OCI-LY7 (cell line): ENCODE results near the gene FXYD2. TPM values are rescaled to one million over a fixed set of nuclear protein-coding genes. Genes with fewer than 3 reads are reported as not detected.

ENCODE experiments used
- BruUV-seq: library from RNA; stranded (reverse); fragments of 400-500 nt; replicated peaks from 2 replicates; lab custom pipeline; 2021; lab: Mats Ljungman, UMichigan
- CTCF ChIA-PET: fragments of 300-600 bp; sonication (Branson Sonifier 250); formaldehyde crosslinking; loops from one replicate; lab custom pipeline; 2022; ENCODE audit warnings: antibody characterized with exemption; ENCODE audit not compliant: unreplicated experiment; lab: Charles Lee
- POLR2A ChIA-PET: fragments of 300-600 bp; sonication (Branson Sonifier 250); formaldehyde crosslinking; loops from one replicate; lab custom pipeline; 2022; ENCODE audit warnings: antibody characterized with exemption; lab: Charles Lee
- DNase-seq: peaks from one replicate; pipeline ENCODE4 v3.0.0-alpha.2; 2015; ENCODE audit warnings: low spot score
- H2AFZ ChIP-seq: fragments of 200-600 bp; sonication (generic), shearing (Covaris generic); 2 replicates; pipeline ENCODE4 v1.6.1; 2014; ENCODE audit warnings: mild to moderate bottlenecking, antibody characterized with exemption, low read length, moderate library complexity
- H3K27ac ChIP-seq: fragments of 200-600 bp; sonication (generic); 2 replicates; pipeline ENCODE4 v1.5.1; 2014; ENCODE audit warnings: mixed run types, low read depth, mild to moderate bottlenecking, moderate library complexity, low read length, inconsistent platforms; ENCODE audit not compliant: poor library complexity, severe bottlenecking
- H3K36me3 ChIP-seq: fragments of 200-600 bp; sonication (generic); 2 replicates; pipeline ENCODE4 v1.6.1; 2014; ENCODE audit warnings: mild to moderate bottlenecking, antibody characterized with exemption, low read length, moderate library complexity, mixed read lengths; ENCODE audit not compliant: insufficient read depth
- H3K4me1 ChIP-seq: fragments of 200-600 bp; sonication (generic); 2 replicates; pipeline ENCODE4 v1.5.1; 2014; ENCODE audit warnings: mild to moderate bottlenecking, low read length; ENCODE audit not compliant: insufficient read depth, poor library complexity, severe bottlenecking
- H3K4me2 ChIP-seq: fragments of 200-600 bp; sonication (generic); 2 replicates; pipeline ENCODE4 v1.6.1; 2014; ENCODE audit warnings: mild to moderate bottlenecking, low read length
- H3K4me3 ChIP-seq: fragments of 200-600 bp; sonication (generic); 2 replicates; pipeline ENCODE4 v1.5.1; 2014; ENCODE audit warnings: mild to moderate bottlenecking, low read depth, low read length; ENCODE audit not compliant: poor library complexity, severe bottlenecking
- H3K79me2 ChIP-seq: fragments of 200-600 bp; sonication (generic); 2 replicates; pipeline ENCODE4 v1.6.1; 2016; ENCODE audit warnings: low read depth, mild to moderate bottlenecking, low read length, moderate library complexity, mixed read lengths; ENCODE audit not compliant: insufficient read depth
- H3K9me2 ChIP-seq: fragments of 200-600 bp; sonication (generic); 2 replicates; pipeline ENCODE4 v1.6.1; 2016; ENCODE audit warnings: mild to moderate bottlenecking, low read length, mixed read lengths; ENCODE audit not compliant: insufficient read depth
- H3K9me3 ChIP-seq: fragments of 200-600 bp; sonication (generic); 2 replicates; pipeline ENCODE4 v1.6.1; 2014; ENCODE audit warnings: mild to moderate bottlenecking, mixed run types, low read length, mixed read lengths
- H4K20me1 ChIP-seq: fragments of 200-600 bp; sonication (generic); 2 replicates; pipeline ENCODE4 v1.6.1; 2014; ENCODE audit warnings: mild to moderate bottlenecking, antibody characterized with exemption, low read length, moderate library complexity, mixed read lengths; ENCODE audit not compliant: insufficient read depth
- EZH2phosphoT487 ChIP-seq: fragments of 200-600 bp; sonication (generic); IDR thresholded peaks from 2 replicates; pipeline ENCODE4 v1.6.1; 2018; ENCODE audit warnings: low read depth, borderline replicate concordance, mild to moderate bottlenecking, mixed run types, antibody characterized with exemption, low read length, moderate library complexity, mixed read lengths
- intact Hi-C: fragments of 100-400 bp; cut with micrococcal nuclease; formaldehyde crosslinking; loops from one replicate; pipeline ENCODE4 v1.10.0; 2022; ENCODE audit not compliant: unreplicated experiment
- total RNA-seq, 2 experiments: library from RNA; depleted of rRNA in 1 of 2; stranded (reverse); fragments of >200 nt in 1 of 2; shearing (Covaris generic) in 1 of 2; gene quantifications; 2 replicates each; pipeline ENCODE4 v1.2.3, GENCODE V29; 2014 to 2022
- TF ChIP-seq, protein P1 (sequence below): fragments of 200-600 bp; sonication (generic); conservative IDR thresholded peaks from 2 replicates; pipeline ENCODE4 v1.5.1; 2014; ENCODE audit warnings: mild to moderate bottlenecking, antibody characterized with exemption, low read length, moderate library complexity, mixed read lengths

Gene FXYD2
- total RNA-seq, 2 experiments from 2014 or later: not detected

DNA sequence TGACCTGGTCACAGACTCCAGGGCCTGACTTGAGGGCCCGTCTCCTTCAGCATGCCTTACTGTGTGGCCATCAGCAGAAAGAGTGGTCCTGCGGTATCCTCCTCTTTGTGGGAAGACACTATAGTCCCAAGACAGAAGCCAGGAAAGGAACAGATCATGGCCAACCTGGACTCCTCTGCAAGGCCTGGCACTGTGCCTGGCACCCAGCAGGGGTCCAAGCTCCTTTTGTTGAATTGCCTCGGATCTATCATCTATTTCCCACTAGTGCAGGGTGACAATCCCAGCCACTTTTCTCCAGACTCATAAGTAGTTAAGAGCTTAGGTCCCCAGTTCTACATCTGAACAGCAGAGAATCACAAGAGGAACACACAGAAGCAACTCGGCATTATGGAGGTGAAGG lies 54.5 kb downstream of the FXYD2 start:
- POLR2A ChIA-PET: no interaction called here
- Histone ChIP-seq H3K4me2 (no peak overlapping the region), H3K36me3 (no peaks in the 10 kb centered on the region), H3K9me3 (no peaks in the 10 kb centered on the region), H3K9me2 (no peaks in the 10 kb centered on the region), H2AFZ (no peak overlapping the region), H3K27ac (no peak overlapping the region), H3K79me2 (no peaks in the 10 kb centered on the region), H3K4me1 (no peaks in the 10 kb centered on the region), H3K4me3 (no peak overlapping the region), H4K20me1 (no peaks in the 10 kb centered on the region)
- no peak for DNase-seq
- TF ChIP-seq EZH2phosphoT487: no peak
- TF ChIP-seq, protein P1, sequence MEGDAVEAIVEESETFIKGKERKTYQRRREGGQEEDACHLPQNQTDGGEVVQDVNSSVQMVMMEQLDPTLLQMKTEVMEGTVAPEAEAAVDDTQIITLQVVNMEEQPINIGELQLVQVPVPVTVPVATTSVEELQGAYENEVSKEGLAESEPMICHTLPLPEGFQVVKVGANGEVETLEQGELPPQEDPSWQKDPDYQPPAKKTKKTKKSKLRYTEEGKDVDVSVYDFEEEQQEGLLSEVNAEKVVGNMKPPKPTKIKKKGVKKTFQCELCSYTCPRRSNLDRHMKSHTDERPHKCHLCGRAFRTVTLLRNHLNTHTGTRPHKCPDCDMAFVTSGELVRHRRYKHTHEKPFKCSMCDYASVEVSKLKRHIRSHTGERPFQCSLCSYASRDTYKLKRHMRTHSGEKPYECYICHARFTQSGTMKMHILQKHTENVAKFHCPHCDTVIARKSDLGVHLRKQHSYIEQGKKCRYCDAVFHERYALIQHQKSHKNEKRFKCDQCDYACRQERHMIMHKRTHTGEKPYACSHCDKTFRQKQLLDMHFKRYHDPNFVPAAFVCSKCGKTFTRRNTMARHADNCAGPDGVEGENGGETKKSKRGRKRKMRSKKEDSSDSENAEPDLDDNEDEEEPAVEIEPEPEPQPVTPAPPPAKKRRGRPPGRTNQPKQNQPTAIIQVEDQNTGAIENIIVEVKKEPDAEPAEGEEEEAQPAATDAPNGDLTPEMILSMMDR: no peak
- no TSS peak for BruUV-seq
- intact Hi-C loops: no loop called here
- CTCF ChIA-PET: no interaction called here

Other genes starting within 250 kb of the FXYD2 start
- gene DSCAML1, start 27.5 kb downstream of the FXYD2 start, total RNA-seq (2014; rRNA removed; shearing (Covaris generic)): not detected in 2 replicates
- not detected in 2 replicates for gene DSCAML1, start 27.5 kb downstream of the FXYD2 start, total RNA-seq (2022)
- not detected in 2 replicates for gene FXYD6, start 51.9 kb upstream of the FXYD2 start, total RNA-seq (2014; rRNA removed; shearing (Covaris generic))
- not detected in 2 replicates for gene FXYD6, start 51.9 kb upstream of the FXYD2 start, total RNA-seq (2022)
- gene TMPRSS13, start 104.7 kb upstream of the FXYD2 start, total RNA-seq (2014; rRNA removed; shearing (Covaris generic)): 0.33 and 0.79 TPM in 2 replicates
- gene TMPRSS13, start 104.7 kb upstream of the FXYD2 start, total RNA-seq (2022): 0.85 and 1.1 TPM in 2 replicates
- gene IL10RA, start 161.7 kb upstream of the FXYD2 start, total RNA-seq (2014; rRNA removed; shearing (Covaris generic)): 8.2 and 15.7 TPM in 2 replicates
- gene IL10RA, start 161.7 kb upstream of the FXYD2 start, total RNA-seq (2022): 18.3 and 25.2 TPM in 2 replicates